Stimulated activated memory B cell treated with anti-CD40 and anti-IgM and Interleukin-4, amounts not matched to agents 10 μg/mL and 1 μg/mL and 100 μg/mL, for 72 hours (primary cell): ENCODE data around the gene DOK7.

Experiments used
- ATAC-seq: fragments of 150-1000 bp; cut with Tn5 transposase; 2 replicates; pipeline ENCODE4 v1.10.0; 2021
- H3K27ac Mint-ChIP-seq: one replicate; pipeline ENCODE4 v1.8.0; 2022; ENCODE audit warnings: mild to moderate bottlenecking, mixed read lengths
- H3K27me3 Mint-ChIP-seq: one replicate; pipeline ENCODE4 v1.8.0; 2022; ENCODE audit warnings: mixed read lengths
- H3K36me3 Mint-ChIP-seq: one replicate; pipeline ENCODE4 v1.8.0; 2022; ENCODE audit warnings: mixed read lengths
- H3K4me1 Mint-ChIP-seq: one replicate; pipeline ENCODE4 v1.8.0; 2022; ENCODE audit warnings: mixed read lengths
- H3K4me3 Mint-ChIP-seq: one replicate; pipeline ENCODE4 v1.8.0; 2022; ENCODE audit warnings: mild to moderate bottlenecking, moderate library complexity, mixed read lengths
- H3K9me3 Mint-ChIP-seq: one replicate; pipeline ENCODE4 v1.8.0; 2022; ENCODE audit warnings: mixed read lengths

Gene DOK7

DNA sequence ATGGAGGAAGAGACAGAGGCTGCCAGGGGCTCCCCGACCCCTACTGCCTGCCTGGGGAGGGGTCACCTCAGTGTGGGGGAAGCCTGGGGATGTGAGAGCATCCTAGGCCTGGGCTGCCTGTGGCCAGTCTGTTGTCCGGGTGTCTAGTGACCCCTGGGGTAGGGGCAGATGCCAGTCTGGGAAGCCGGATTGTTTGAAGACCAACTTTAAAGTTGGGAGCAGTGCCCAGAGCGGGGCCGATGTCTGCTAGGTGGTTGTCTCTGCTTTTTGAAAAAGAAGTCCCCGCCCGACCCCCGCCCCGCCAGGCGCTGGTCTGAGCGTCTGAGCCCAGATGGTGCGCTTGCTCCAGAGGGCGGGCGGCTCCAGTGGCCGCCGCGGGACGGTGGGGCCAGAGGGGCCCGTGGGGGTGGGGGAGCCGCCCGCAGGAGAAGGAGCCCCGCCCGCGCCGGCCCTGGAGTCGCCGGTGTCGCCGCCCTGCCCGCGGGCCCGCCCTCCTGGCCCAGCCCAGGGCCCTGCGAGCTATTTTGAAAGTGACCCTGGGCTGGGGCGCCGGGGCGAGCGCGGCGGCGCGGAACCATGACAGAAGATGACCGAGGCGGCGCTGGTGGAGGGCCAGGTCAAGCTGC, at the start of gene DOK7:
DOK7 (plus strand) TSS at position 517 of the 626 bp plus-strand sequence; CDS start at position 587, 70 bp downstream.
- H3K27ac Mint-ChIP-seq = peak within 1 kb of the TSS; percentile 60
- H3K36me3 Mint-ChIP-seq = no peaks in the 10 kb centered on the region
- H3K27me3 Mint-ChIP-seq = peaks cover 40% of the 10 kb centered on the region
- H3K4me1 Mint-ChIP-seq = peaks cover 13% of the 10 kb centered on the region
- ATAC-seq = peak; percentile 29
- H3K4me3 Mint-ChIP-seq = peak within 1 kb of the TSS; percentile 65
- H3K9me3 Mint-ChIP-seq = peaks cover 4% of the 10 kb centered on the region

DNA sequence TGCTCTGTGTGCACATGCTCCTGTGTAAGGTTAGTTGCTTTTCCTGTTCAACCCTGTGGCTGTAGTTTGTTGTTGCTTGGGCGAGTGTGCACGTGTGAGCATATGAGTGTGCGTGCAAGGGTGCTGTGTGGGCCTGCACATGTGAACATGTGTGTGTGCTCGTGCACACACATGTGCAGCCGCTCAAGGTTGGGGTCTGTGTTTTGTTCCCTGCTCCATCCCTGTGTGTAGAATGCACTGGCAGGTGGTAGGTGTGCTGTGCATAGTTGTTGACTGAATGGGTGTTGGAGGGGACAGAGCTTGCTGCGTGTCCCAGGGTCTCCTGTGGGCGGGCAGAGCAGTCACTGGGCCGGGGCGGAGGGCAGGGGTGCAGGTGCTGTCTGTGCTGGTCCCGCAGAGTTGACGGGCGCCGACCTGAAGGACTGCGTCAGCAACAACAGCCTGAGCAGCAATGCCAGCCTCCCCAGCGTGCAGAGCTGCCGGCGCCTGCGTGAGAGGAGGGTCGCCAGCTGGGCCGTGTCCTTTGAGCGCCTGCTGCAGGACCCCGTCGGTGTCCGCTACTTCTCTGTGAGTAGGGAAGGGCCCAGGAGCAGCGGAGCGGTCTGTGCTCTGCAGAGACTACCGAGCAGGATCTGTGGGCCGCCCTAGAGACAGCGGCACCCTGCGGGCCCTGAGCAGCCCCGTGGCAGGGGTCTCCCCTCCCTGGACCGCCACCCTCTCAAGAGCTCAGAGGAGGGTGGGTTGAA, 49.3 kb upstream of the DOK7 start:
- Mint-ChIP-seq H3K4me1 (peaks cover 9% of the 10 kb centered on the region), H3K27me3 (peaks cover 11% of the 10 kb centered on the region), H3K4me3 (no peak overlapping the region), H3K9me3 (no peaks in the 10 kb centered on the region), H3K36me3 (peaks cover 6% of the 10 kb centered on the region), H3K27ac (no peak overlapping the region)
- ATAC-seq = no peak

DNA sequence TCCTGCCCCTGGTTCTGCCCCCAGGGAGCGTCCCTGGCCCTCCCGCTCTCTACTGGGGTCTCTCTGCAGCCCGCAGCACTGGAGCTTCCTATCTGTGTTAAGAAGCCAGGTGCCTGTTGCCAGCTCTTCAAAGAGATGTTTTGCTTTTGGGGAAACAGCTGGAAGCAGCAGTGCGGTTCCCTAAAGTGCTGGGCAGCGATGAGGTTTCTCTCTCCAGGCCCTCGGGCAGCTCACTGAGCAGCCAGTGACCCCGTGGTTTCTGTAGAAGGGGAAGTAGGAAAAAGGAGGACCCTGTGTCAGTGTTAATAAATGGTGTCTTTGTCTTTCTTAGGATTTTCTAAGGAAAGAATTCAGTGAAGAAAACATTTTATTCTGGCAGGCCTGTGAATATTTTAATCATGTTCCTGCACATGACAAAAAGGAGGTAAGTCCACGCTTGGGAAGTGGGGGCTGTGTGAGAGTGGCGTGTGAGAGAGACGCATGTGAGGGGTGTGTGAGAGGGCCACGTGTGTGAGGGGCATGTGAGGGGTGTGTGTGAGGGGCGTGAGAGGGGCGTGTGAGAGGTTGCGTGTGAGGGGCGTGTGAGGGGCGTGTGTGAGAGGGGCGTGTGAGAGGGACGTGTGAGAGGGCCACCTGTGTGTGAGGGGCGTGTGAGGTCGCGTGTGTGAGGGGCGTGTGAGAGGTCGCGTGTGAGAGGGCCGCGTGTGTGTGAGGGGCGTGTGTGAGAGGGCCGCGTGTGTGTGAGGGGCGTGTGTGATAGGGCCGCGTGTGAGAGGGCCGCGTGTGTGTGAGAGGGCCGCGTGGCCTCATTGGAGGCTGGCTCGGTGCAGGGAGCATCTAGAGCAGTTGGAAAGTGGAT, 48.5 kb upstream of the DOK7 start:
- ATAC-seq = peak; percentile 46
- Mint-ChIP-seq H3K27me3 (peaks cover 11% of the 10 kb centered on the region), H3K9me3 (no peaks in the 10 kb centered on the region), H3K4me1 (peaks cover 9% of the 10 kb centered on the region), H3K4me3 (no peak overlapping the region), H3K36me3 (peaks cover 6% of the 10 kb centered on the region), H3K27ac (no peak overlapping the region)

- no peaks in the 10 kb centered on the region for H3K9me3 Mint-ChIP-seq
- peaks cover 11% of the 10 kb centered on the region for H3K27me3 Mint-ChIP-seq
- H3K4me1 Mint-ChIP-seq = peaks cover 9% of the 10 kb centered on the region
- H3K36me3 Mint-ChIP-seq = peaks cover 6% of the 10 kb centered on the region
- no peak overlapping the region for H3K4me3 Mint-ChIP-seq
- H3K27ac Mint-ChIP-seq = no peak overlapping the region
- ATAC-seq = no peak
Observed at GRCh38 chr4:3415471-3416141, 47.5 kb upstream of the DOK7 start.

DNA sequence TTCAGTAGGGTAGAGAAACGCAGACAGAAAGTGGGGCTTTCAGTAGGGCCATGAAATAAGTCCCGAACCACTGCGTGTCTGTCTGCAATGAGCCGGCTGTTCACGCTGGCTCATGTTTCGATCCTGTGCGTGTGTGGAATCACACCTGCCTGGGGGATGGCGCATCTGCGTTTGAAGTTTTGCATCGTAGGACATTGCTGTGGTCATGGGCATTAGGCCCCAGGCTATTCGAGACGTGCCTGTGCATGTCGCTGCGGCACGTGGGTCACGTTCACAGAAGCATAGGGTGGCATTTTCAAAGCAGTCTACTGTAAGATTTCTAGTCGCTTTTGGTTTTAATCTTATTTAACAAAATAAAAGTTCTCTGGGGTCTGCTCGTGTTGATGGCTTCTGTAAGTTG, 46.8 kb upstream of the DOK7 start:
- Mint-ChIP-seq H3K4me1 (peaks cover 9% of the 10 kb centered on the region), H3K4me3 (no peak overlapping the region), H3K27me3 (peaks cover 11% of the 10 kb centered on the region), H3K27ac (no peak overlapping the region), H3K9me3 (no peaks in the 10 kb centered on the region), H3K36me3 (peaks cover 6% of the 10 kb centered on the region)
- ATAC-seq = no peak

- peaks cover 11% of the 10 kb centered on the region for H3K27me3 Mint-ChIP-seq
- ATAC-seq = no peak
- H3K4me1 Mint-ChIP-seq = peaks cover 9% of the 10 kb centered on the region
- H3K27ac Mint-ChIP-seq = no peak overlapping the region
- H3K4me3 Mint-ChIP-seq = no peak overlapping the region
- H3K36me3 Mint-ChIP-seq = peaks cover 6% of the 10 kb centered on the region
- no peaks in the 10 kb centered on the region for H3K9me3 Mint-ChIP-seq
Observed at GRCh38 chr4:3416821-3417221, 46.3 kb upstream of the DOK7 start.

DNA sequence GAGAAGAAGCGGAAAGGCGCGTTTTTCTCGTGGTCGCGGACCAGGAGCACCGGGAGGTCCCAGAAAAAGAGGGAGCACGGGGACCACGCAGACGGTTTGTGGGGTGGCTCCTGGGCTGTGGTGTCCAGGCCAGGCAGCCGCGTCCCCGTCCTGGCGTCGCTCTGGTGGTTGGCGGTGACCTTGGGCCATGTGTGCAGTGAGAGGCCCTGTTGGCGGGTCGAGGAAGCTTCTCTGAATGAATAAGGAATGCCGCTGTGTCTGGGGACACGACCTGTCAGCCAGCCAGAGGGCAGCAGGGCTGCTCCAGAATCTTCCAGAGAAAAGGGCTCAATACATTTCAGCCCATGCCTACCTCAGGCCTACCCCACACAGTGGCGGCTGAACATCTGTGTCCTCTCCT, 45.7 kb upstream of the DOK7 start:
- Mint-ChIP-seq H3K9me3 (no peaks in the 10 kb centered on the region), H3K4me3 (no peak overlapping the region), H3K27me3 (peaks cover 11% of the 10 kb centered on the region), H3K36me3 (peaks cover 6% of the 10 kb centered on the region), H3K27ac (no peak overlapping the region), H3K4me1 (peaks cover 9% of the 10 kb centered on the region)
- no peak for ATAC-seq

DNA sequence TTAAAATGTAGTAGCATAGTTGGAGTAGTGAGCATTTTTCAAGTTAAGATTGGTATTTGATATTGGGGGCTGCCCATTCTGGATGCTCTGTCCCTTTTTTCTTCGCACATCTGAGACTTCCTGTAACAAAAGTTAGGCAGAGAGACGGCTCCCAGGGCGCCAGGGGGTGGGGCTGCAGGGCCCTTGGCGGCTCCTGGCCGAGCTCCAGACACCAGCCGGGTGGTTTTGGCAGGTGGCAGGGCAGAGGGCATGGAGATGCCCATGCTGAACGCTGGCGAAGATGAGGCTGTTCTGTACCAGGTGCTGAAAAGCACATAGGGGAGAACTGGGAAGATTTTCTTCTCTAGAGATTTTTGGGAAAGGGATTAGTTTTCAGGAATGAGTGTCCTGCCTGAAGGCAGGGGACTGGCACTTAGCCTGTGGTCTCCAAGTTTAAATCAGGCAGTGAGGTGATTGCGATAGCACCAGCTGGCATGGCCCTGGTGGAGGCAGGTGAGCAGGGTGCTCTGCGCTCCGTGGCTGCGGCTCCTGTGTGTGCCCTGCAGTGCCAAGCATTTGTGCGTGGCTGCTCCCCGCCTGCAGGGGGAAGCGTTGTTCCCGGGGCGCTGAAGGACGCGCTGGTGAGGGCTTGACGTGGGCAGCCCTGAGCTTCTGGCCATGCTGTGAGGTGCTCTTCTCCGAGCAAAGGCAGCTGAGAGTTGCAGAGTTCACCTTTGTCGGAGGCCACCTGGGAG, 44.9 kb upstream of the DOK7 start:
- H3K27me3 Mint-ChIP-seq = peaks cover 11% of the 10 kb centered on the region
- no peak overlapping the region for H3K27ac Mint-ChIP-seq
- H3K9me3 Mint-ChIP-seq = no peaks in the 10 kb centered on the region
- no peak for ATAC-seq
- peaks cover 9% of the 10 kb centered on the region for H3K4me1 Mint-ChIP-seq
- no peak overlapping the region for H3K4me3 Mint-ChIP-seq
- H3K36me3 Mint-ChIP-seq = peaks cover 6% of the 10 kb centered on the region

- no peak for ATAC-seq
- Mint-ChIP-seq H3K4me1 (peaks cover under 1% of the 10 kb centered on the region), H3K27me3 (peaks cover 2% of the 10 kb centered on the region), H3K4me3 (no peak overlapping the region), H3K9me3 (no peaks in the 10 kb centered on the region), H3K36me3 (no peaks in the 10 kb centered on the region), H3K27ac (no peak overlapping the region)
Observed at GRCh38 chr4:3419836-3420605, 43.1 kb upstream of the DOK7 start.

GRCh38 chr4:3420606-3420955, 42.5 kb upstream of the DOK7 start:
- no peak for ATAC-seq
- Mint-ChIP-seq H3K27me3 (no peaks in the 10 kb centered on the region), H3K4me1 (peaks cover 5% of the 10 kb centered on the region), H3K27ac (no peak overlapping the region), H3K36me3 (no peaks in the 10 kb centered on the region), H3K9me3 (no peaks in the 10 kb centered on the region), H3K4me3 (no peak overlapping the region)

- H3K4me3 Mint-ChIP-seq = no peak overlapping the region
- peaks cover 5% of the 10 kb centered on the region for H3K4me1 Mint-ChIP-seq
- H3K9me3 Mint-ChIP-seq = no peaks in the 10 kb centered on the region
- no peaks in the 10 kb centered on the region for H3K36me3 Mint-ChIP-seq
- H3K27ac Mint-ChIP-seq = no peak overlapping the region
- ATAC-seq = no peak
- H3K27me3 Mint-ChIP-seq = no peaks in the 10 kb centered on the region
Observed at GRCh38 chr4:3420956-3421355, 42.1 kb upstream of the DOK7 start.

DNA sequence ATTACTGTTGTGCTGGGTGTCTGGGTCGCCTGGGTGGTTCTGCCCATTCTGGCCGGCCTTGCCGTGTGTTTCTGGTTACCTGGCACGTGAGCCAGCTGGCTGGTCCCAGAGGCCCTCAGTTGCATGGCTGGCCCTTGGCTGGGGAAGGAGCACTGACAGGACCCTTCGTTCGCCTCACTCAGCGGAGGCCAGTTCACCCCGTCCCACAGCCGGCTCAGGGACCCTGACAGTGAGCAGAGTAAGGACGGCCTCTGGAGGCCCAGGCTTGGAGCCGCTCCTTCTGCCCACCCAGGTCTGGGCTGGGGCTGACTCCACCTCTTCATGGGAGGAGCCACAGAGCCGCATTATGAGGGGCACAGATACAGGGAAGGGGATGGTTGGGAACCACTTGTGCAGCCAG, 41.6 kb upstream of the DOK7 start:
- Mint-ChIP-seq H3K27ac (no peak overlapping the region), H3K4me1 (peaks cover 8% of the 10 kb centered on the region), H3K36me3 (no peaks in the 10 kb centered on the region), H3K9me3 (no peaks in the 10 kb centered on the region), H3K4me3 (no peak overlapping the region), H3K27me3 (no peaks in the 10 kb centered on the region)
- ATAC-seq = no peak

- Mint-ChIP-seq H3K27me3 (no peaks in the 10 kb centered on the region), H3K9me3 (no peaks in the 10 kb centered on the region), H3K27ac (no peak overlapping the region), H3K4me3 (no peak overlapping the region), H3K36me3 (no peaks in the 10 kb centered on the region), H3K4me1 (peaks cover 11% of the 10 kb centered on the region)
- no peak for ATAC-seq
Observed at GRCh38 chr4:3422241-3422801, 40.8 kb upstream of the DOK7 start.

DNA sequence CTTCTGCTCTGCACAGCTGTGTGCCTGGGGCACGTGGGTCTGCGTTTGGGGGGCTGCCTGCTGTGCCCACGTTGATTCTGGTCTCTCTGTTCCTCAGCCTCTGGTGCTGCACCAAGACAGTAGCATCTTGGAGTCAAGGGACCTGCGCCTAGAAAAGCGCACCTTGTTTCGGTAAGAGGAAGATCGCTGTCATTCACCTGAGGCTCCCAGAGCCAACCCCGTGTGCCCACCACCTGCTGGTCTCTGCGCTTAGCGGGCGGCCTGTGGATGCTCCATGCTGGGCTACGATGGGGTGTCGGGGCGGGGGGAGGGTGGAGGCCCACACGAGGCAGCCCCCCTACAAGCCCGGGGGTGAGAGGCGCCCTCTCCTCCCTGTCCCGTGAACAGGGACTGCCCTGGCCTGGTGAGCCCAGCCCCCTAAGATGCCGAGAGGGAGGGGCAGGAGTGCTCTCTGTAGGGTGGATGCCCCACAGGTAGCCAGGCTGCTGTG, 40.3 kb upstream of the DOK7 start:
- peaks cover 11% of the 10 kb centered on the region for H3K4me1 Mint-ChIP-seq

More for the DNA sequence above, 40.3 kb upstream of the DOK7 start:
- H3K4me3 Mint-ChIP-seq = no peak overlapping the region
- H3K27ac Mint-ChIP-seq = no peak overlapping the region
- no peaks in the 10 kb centered on the region for H3K27me3 Mint-ChIP-seq
- H3K9me3 Mint-ChIP-seq = no peaks in the 10 kb centered on the region
- H3K36me3 Mint-ChIP-seq = no peaks in the 10 kb centered on the region
- peak; percentile 6 for ATAC-seq
